ENCODE measurements around the gene UQCC3. TPM values are rescaled to one million over a fixed set of nuclear protein-coding genes. Genes with fewer than 3 reads are reported as not detected.

UQCC3 gene, protein sequence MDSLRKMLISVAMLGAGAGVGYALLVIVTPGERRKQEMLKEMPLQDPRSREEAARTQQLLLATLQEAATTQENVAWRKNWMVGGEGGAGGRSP
- 7.5 and 8.7 TPM in 2 replicates for total RNA-seq

DNA sequence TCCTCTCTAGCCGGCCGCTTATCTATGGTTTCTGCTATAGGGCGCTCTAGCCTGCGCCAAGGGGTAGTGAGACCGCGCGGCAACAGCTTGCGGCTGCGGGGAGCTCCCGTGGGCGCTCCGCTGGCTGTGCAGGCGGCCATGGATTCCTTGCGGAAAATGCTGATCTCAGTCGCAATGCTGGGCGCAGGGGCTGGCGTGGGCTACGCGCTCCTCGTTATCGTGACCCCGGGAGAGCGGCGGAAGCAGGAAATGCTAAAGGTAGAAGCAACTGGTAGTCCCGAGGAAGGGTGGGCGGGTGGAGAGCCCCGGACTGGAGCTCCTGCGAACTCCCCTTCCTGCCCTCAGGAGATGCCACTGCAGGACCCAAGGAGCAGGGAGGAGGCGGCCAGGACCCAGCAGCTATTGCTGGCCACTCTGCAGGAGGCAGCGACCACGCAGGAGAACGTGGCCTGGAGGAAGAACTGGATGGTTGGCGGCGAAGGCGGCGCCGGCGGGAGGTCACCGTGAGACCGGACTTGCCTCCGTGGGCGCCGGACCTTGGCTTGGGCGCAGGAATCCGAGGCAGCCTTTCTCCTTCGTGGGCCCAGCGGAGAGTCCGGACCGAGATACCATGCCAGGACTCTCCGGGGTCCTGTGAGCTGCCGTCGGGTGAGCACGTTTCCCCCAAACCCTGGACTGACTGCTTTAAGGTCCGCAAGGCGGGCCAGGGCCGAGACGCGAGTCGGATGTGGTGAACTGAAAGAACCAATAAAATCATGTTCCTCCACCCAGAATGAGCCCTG is at the start of gene UQCC3, which contains the start of gene LBHD1:
UQCC3 (plus strand) TSS at position 66 of the 782 bp plus-strand sequence; CDS start at position 139, 73 bp downstream.
LBHD1 (minus strand) TSS at position 660 of the 782 bp plus-strand sequence. CDS start 2,236 bp downstream, outside the sequence.

DNA sequence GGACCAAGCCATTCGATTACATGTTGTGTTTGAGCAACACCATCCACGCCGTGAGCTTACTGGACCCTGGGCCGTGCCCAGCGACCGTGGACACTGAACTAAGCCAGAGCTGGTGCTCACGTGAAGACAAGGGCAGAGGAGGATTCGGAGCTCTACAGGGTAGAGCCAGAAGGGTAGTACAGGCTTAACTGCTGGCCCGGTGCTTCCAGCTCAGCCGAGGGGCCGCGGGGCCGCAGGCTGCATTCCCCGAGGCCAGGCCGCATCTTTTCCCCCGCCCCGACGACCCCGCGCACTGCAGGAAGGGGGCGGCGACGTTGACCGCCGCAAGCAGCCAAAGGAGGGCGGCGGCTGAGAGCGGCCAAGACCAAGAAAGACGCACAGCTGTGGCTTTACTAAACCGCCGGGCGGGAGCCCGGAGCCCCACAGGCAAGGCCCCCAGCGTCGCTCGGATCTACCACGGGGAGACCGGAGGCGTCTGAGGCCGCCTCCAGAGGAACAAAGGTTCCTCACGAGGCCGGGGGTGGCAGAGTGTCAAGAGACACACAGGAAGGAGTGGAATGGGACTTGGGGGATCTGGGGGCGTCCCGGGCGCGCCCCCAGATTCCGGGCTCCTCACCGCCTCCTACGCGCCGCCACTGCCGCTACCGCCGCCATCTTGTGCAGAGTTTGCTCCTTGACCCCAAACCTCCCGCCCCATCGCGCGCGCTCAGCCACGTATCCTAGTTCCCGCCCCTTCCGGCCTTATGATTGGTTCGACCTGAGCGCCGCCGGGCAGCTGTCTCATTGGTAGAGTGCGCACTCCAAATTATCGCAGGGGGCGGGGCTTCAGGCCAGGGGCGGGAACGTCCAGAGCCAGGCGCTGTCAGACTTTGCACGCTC is 25.3 kb upstream of the UQCC3 start, which contains the start of gene GANAB:
GANAB (minus strand) TSS at position 668 of the 879 bp plus-strand sequence; CDS start at position 654, 14 bp downstream.

DNA sequence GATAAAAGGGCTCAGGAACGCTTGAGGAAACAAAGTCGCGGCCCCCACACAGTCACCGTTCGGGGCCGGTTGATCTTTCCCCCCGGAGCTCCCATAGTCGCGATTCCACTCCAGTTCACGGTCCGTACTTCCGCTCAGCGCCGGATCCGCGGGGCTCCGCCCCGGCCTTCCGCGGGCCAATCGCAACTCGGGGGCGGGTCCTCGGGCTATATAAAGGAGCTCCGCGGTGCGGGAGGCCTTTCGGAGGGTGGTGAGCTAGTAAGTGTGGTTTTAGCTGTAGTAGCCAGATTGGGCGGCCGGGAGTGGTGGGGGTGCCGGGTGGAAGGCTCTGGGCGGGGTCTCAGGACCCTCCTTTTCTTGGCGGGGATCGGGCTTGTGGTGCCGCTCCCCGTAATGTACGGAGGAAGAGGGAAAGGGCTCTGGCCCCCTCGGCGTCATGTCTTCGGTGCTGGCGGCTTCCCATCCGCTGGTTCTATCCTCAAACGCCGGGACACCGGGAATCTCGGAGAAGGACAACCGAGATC is 6.3 kb upstream of the UQCC3 start, which contains the start of the genes C11orf98 and CSKMT:
C11orf98 (minus strand) TSS at position 136 of the 524 bp plus-strand sequence; CDS start at position 95, 41 bp downstream.
CSKMT (plus strand) TSS at position 238 of the 524 bp plus-strand sequence. CDS start 568 bp downstream, outside the sequence.

DNA sequence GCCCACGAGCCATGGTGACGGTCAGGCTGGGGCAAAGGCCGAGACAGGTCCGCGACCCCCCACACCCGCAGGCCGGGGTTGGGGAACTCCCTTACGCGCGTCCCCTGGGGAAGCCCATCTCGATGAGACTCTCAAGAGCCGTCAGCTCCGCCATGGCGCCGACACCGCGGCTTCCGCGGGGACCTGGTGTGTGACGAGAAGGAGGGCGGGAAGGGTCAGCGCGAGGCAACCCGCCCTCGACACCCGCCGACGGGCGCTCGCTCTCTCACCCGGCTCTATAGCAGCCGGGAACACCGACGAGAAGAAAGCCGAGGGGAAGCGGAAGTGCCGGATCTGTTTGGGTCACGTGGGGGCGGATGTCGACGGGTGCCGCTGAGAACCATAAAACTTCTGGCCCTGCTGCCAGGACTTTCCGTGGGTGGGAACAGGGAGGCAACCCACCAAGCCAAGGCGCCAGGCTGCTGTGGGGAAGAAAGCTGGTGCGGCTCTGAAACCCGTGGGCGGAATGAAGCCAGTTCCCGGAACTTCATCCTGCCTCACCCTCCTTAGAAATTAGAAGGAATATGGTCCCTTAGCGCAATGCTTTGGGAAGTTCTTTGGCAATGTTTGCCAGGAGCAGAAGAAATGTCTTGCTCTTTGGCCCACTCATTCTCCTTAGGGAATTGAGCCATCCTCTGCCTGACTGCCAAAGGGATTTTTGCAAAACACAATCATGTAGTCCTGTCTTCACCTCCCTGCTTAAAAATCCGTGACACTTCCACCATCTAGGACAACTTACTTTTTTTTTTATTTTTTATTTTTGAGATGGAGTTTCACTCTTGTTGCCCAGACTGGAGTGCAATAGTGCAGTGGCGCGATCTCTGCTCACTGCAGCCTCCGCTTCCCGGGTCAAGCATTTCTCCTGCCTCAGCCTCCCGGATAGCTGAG is 7.6 kb downstream of the UQCC3 start, which contains the start of gene UBXN1:
UBXN1 (minus strand) TSS at position 304 of the 927 bp plus-strand sequence; CDS start at position 154, 150 bp downstream.

DNA sequence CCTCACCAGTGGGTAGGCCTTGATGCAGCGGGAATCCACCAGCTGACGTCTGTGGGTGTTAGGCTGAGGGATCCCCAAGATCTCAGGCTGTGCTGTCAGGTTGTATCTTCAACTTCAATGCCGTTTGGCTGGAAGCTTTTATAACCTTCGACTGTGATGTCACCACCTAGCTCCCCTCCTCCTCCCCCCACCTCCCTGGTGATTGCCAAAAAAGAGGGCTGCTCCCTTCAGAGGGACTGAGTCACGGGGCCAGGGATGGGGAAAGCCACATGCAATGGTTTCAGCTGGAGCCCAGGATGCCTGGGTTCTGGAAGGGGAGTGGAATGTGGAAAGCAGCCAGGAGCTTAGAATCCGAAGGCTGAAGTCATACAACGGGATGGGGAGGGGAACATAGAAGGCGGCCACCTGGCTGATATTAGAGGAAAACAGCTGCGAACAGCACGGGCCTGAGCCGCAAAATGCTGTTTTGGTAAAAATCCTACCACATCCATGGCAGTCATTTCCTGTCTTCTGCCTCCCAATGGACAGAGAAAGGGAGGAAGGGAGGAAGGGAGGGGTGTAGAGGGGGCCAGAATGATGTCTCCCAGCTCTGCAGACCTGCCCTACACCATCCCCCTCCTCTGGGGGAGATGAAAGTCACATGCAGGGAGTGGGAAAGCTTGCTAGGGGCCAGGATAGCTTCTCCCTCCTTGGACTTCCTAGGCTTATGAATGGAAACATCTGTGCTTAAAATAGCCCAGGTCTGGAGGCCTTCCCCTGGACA is 18.1 kb downstream of the UQCC3 start, which contains the start of gene LRRN4CL:
LRRN4CL (minus strand) TSS at position 110 of the 763 bp plus-strand sequence. CDS start 1,022 bp downstream, outside the sequence.

DNA sequence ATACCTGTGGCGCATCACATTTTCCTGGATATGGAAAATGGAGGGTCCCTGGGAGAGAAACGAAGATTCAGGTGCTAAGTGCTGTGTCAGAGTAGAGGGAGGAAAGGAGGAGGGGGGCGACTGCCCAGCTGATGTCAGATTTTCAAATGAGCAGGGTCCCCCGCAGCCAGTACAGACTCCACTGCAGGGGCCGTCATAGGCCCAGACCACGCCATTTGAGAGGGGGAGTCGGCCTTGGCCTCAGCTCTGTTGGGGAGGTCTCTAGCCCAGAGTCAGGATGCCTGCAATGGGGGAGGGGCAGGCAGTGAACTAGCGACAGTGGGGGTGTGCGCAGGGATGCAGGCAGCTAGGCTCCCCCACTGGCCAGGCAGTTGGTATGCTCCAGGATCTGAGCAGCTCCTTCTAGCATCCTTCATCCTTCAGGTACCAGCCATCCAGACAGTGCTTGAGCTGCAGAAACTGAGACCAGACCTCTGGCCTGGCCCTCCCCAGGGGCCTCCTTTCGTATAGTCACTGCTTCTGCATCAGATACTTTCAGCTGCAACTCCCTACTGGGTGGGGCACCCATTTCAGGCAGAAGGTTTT is 35.9 kb downstream of the UQCC3 start, which contains the start of the genes BSCL2 and GNG3:
BSCL2 (minus strand) TSS at position 148 of the 585 bp plus-strand sequence. CDS start 229 bp downstream, outside the sequence.
GNG3 (plus strand) TSS at position 400 of the 585 bp plus-strand sequence. CDS start 620 bp downstream, outside the sequence.

Other genes starting within 250 kb of the UQCC3 start
- gene AHNAK, start 124.9 kb upstream of the UQCC3 start, total RNA-seq, result 438 and 502 TPM in 2 replicates
- 1,923 and 1,968 TPM in 2 replicates for gene EEF1G, start 97.8 kb upstream of the UQCC3 start, total RNA-seq
- 10.5 and 11.9 TPM in 2 replicates for gene TUT1, start 80.2 kb upstream of the UQCC3 start, total RNA-seq
- 45.8 and 56.8 TPM in 2 replicates for gene MTA2, start 69.8 kb upstream of the UQCC3 start, total RNA-seq
- 50.7 and 57.5 TPM in 2 replicates for gene EML3, start 58.9 kb upstream of the UQCC3 start, total RNA-seq
- gene ROM1, start 58.4 kb upstream of the UQCC3 start, total RNA-seq, result 24.8 and 25.3 TPM in 2 replicates
- gene B3GAT3, start 49.7 kb upstream of the UQCC3 start, total RNA-seq, result 30.9 and 37.1 TPM in 2 replicates
- 322 and 338 TPM in 2 replicates for gene GANAB, start 25.1 kb upstream of the UQCC3 start, total RNA-seq
- gene INTS5, start 18.4 kb upstream of the UQCC3 start, total RNA-seq, result 24.1 and 26.5 TPM in 2 replicates
- 24.8 and 38.0 TPM in 2 replicates for gene C11orf98, start 6.5 kb upstream of the UQCC3 start, total RNA-seq
- gene CSKMT, start 6.4 kb upstream of the UQCC3 start, total RNA-seq, result 2.4 and 3.7 TPM in 2 replicates
- 4.2 and 7.4 TPM in 2 replicates for gene LBHD1, start 594 bp downstream of the UQCC3 start, total RNA-seq
- gene UBXN1, start 7.4 kb downstream of the UQCC3 start, total RNA-seq, result 115 and 150 TPM in 2 replicates
- gene LRRN4CL, start 17.9 kb downstream of the UQCC3 start, total RNA-seq, result 8.5 and 15.5 TPM in 2 replicates
- 15.4 and 27.1 TPM in 2 replicates for gene BSCL2, start 35.8 kb downstream of the UQCC3 start, total RNA-seq
- not detected in 2 replicates for gene GNG3, start 36.0 kb downstream of the UQCC3 start, total RNA-seq
- gene HNRNPUL2, start 55.8 kb downstream of the UQCC3 start, total RNA-seq, result 18.1 and 23.8 TPM in 2 replicates
- 22.8 and 36.6 TPM in 2 replicates for gene TTC9C, start 56.8 kb downstream of the UQCC3 start, total RNA-seq
- gene ZBTB3, start 82.5 kb downstream of the UQCC3 start, total RNA-seq, result 9.4 and 10.8 TPM in 2 replicates
- 66.3 and 67.2 TPM in 2 replicates for gene POLR2G, start 89.9 kb downstream of the UQCC3 start, total RNA-seq
- gene TAF6L, start 99.7 kb downstream of the UQCC3 start, total RNA-seq, result 11.8 and 13.9 TPM in 2 replicates
- gene TMEM179B, start 115.7 kb downstream of the UQCC3 start, total RNA-seq, result 60.1 and 80.1 TPM in 2 replicates
- 25.8 and 27.7 TPM in 2 replicates for gene TMEM223, start 120.3 kb downstream of the UQCC3 start, total RNA-seq
- gene NXF1, start 133.8 kb downstream of the UQCC3 start, total RNA-seq, result 33.1 and 35.5 TPM in 2 replicates
- gene STX5, start 160.4 kb downstream of the UQCC3 start, total RNA-seq, result 31.7 and 41.2 TPM in 2 replicates
- gene TEX54, start 161.2 kb downstream of the UQCC3 start, total RNA-seq, result not detected in 2 replicates
- gene WDR74, start 167.9 kb downstream of the UQCC3 start, total RNA-seq, result 24.5 and 29.2 TPM in 2 replicates
- gene SLC3A2, start 209.2 kb downstream of the UQCC3 start, total RNA-seq, result 96.0 and 99.3 TPM in 2 replicates
- not detected in 2 replicates for gene CHRM1, start 249.7 kb downstream of the UQCC3 start, total RNA-seq